Activated T-helper 1 cell treated with anti-CD3 and anti-CD28 coated beads, Interleukin-2, amount 50 U/mL, for 16 hours (primary cell): Measurements from ENCODE around the gene SASH1.
"Not testable (repeated sequence)": the region's sequence is repeated elsewhere in the genome, so short reads cannot be mapped to it uniquely, and the experiment has no call there.

ENCODE experiments used
- DNase-seq, 2 donors: peaks; one replicate each; pipeline ENCODE4 v3.0.0-alpha.2; 2020; ENCODE audit warnings: low read depth in 1 of 2, low spot score in 1 of 2

SASH1 gene

GRCh38 chr6:148365041-148365440 is 22.4 kb downstream of the SASH1 start:
- no peak for DNase-seq

DNA sequence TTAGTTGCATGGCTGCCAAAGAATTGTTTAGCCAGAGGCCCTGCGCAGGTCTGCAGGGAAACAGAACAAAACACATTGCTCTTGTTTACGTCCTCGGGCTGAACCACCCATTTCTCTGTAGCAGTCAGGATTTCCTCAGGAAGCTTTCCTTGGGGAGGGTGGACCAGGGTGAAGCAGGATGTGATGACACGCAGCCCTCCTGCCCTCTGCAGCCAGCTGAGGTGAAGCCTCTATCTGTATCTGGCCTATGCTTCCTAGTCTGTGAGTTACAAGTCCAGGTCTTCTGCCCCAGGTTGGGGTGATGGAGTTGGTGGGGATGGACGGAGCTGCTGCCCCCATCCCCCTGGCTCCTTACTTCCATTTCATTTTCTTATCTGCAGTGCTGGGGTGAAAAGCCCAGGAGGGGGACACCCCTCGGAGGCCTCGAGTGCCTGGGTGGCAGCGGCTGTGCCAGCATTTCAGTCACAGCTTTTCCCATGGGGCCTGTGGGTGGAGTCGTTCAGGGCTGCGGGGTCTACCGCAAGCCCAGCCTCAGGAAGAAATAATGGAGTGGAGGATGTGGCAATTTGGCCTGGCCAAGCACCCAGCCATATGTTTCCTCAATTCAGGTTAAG is 24.9 kb downstream of the SASH1 start:
- no peak for DNase-seq

- DNase-seq: no peak
Observed at GRCh38 chr6:148370176-148370575, 27.5 kb downstream of the SASH1 start.

GRCh38 chr6:148374040-148374774 is 31.6 kb downstream of the SASH1 start:
- no peak for DNase-seq

DNA sequence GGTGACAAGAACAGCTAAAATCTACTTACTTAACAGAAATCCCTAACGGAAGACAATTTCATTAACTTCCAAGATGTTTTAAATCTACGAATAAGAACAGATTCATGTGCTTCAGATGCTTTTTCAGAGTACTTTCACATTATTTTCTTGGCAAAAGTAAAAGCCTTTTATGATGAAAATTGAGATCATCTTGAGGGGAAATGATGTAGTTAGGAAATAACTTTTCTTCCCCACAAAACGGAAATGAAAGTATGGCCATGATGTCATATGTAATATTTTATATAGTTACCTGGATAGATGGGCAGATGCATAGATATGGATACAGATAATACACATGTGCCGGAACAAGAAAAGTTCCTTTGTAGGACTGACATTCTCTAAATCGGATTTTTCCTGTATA is 32.8 kb downstream of the SASH1 start:
- no peak for DNase-seq

- DNase-seq: no peak
Observed at GRCh38 chr6:148379481-148379880, 36.8 kb downstream of the SASH1 start.

GRCh38 chr6:148379966-148380713 is 37.5 kb downstream of the SASH1 start:
- DNase-seq: no peak

- not testable (repeated sequence) for DNase-seq
Observed at GRCh38 chr6:148382051-148382450, 39.4 kb downstream of the SASH1 start.

DNA sequence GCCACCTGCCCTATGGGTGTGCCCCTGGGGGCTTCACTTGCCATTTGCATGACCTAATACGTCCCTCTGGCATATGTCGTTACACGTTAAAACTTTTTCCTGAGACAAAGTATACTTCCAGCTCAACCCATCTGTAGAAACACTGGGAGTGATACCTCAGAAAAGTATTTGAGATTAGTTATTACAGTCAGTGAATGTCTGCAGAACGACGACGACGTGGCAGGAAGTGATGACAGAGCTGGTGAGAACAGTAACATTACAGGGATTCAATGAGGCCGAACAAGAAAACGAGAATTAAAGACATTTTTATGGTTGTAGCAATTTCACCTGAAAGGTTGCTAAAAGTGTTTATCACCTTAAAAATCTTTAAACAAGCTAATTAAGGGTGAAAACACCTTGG is 40.2 kb downstream of the SASH1 start:
- DNase-seq: no peak

- DNase-seq: no peak
Observed at GRCh38 chr6:148383658-148384368, 41.2 kb downstream of the SASH1 start.

DNA sequence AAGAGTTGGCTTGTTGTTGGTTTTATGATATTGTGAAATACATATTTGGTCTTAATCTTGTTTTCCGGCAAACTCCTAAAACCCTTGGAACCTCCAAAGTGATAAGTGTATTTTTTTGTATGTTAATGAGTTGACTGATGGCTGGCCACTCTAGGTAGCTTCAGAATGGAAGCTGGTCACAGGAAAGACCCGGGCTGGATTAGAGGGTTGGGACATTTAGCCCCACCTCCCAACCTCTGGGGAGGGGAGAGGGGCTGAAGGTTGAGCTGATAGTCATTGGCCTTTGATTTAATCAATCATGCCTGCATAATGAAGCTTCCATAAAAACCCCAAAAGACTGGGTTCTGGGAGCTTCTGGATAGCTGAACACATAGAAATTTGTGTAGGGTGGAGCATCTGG is 42.7 kb downstream of the SASH1 start:
- DNase-seq: no peak

- DNase-seq: no peak
Observed at GRCh38 chr6:148388521-148388920, 45.9 kb downstream of the SASH1 start.

DNA sequence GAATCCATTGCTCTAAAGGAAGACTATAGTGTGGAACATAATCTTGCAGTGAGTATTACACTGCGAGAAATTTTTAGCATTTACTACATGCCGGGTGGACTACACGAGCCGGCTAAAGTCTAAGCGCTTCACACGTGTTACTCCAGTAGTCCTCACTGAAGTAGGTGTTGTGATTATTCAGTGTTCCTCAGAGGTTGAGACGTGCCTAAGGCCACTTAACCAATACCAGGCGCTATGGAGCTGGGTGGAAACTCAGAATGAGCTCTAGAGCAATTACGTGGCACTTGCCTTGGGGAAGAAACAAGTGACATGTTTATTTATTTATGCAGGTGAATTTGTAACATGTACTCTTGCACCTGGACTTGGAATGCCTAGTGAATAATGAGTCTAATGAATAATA is 46.4 kb downstream of the SASH1 start:
- DNase-seq: no peak

- DNase-seq: no peak
Observed at GRCh38 chr6:148389917-148390316, 47.3 kb downstream of the SASH1 start.

GRCh38 chr6:148392127-148392526 is 49.5 kb downstream of the SASH1 start:
- not testable (repeated sequence) for DNase-seq

- DNase-seq: no peak
Observed at GRCh38 chr6:148392671-148393070, 50.0 kb downstream of the SASH1 start.

DNA sequence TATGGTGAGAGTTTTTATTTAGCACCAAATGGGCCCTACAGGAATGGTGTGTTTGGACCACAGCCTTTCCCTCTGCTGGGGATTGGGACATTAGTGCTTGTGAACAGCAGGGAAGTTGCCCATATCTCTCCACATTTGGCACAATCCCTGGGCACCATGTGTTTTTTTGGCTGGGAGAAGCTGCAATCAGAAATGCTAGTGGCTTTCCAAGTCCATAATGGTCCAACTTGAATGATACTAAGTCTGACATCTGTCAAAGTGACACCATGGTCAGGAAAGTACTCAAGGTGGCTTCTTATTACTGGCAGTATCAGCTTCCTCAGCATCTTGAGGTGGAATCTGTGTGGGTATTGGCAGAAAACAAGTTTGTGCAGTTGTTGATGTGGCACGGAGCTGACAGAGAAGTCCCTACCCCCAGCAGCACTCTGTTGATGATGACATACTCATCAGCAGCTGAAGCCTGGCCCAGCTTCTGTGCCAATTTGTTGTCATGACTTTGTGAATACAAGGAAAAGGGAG is 53.0 kb downstream of the SASH1 start:
- DNase-seq: no peak

DNA sequence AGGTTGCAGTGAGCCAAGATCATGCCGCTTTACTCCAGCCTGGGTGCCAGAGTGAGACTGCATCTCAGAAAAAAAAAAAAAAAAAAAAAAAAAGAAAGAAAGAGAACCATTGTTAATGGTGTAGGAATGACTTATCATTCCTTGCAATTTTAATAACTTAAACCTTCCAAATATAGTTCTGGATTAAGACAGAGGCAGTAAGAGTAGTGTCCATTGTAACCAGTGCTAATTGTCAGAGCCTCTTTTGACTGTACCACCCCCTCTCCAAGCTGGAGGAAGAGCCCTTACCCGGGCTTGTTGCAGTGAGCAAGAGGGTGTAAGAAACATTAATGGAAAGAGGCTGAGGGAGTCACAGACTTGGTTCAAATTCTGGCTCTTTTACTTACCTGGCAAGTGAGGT is 53.8 kb downstream of the SASH1 start:
- DNase-seq: no peak

- no peak for DNase-seq
Observed at GRCh38 chr6:148396926-148397325, 54.3 kb downstream of the SASH1 start.

GRCh38 chr6:148398244-148398643 is 55.6 kb downstream of the SASH1 start:
- no peak for DNase-seq

- DNase-seq: no peak
Observed at GRCh38 chr6:148398678-148399077, 56.0 kb downstream of the SASH1 start.
